ENCODE results near the gene NUP62. TPM values are rescaled to one million over a fixed set of nuclear protein-coding genes. Genes with fewer than 3 reads are reported as not detected.

NUP62 gene
- total RNA-seq, 1 donor from 2014 or later, result 18.1 TPM

- peak; percentile 91 to 94 for DNase-seq (ENCODE audit: low read depth in 2 of 2)
Observed at GRCh38 chr19:49866933-49867782, 62.1 kb downstream of the NUP62 start, which contains the start of gene PNKP. PNKP (minus strand) TSS chr19:49867576; CDS start chr19:49867204, 372 bp downstream.

DNA sequence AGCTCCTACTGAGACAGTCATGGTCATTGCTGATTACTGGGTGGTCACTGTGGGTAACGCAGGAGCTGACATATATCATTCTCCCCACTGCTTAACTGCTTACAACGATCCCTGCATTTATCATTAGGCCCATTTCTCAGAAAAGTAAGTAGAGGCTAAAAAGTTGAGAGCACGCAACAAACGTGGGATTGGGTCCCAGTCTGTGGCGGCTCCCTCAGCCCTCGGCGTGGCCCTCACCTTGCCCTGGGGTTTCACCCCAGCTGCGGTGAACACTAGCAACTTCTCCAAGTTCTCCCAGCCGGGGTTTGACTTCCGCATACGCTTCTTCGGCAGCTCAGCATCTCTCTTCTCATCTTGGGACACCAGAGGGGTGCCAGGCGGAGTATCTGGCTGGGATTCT is 64.4 kb downstream of the NUP62 start:
- DNase-seq (ENCODE audit: low read depth in 2 of 2), result no peak

- no peak for DNase-seq (ENCODE audit: low read depth in 2 of 2)
Observed at GRCh38 chr19:49863935-49864320, 65.4 kb downstream of the NUP62 start.

DNA sequence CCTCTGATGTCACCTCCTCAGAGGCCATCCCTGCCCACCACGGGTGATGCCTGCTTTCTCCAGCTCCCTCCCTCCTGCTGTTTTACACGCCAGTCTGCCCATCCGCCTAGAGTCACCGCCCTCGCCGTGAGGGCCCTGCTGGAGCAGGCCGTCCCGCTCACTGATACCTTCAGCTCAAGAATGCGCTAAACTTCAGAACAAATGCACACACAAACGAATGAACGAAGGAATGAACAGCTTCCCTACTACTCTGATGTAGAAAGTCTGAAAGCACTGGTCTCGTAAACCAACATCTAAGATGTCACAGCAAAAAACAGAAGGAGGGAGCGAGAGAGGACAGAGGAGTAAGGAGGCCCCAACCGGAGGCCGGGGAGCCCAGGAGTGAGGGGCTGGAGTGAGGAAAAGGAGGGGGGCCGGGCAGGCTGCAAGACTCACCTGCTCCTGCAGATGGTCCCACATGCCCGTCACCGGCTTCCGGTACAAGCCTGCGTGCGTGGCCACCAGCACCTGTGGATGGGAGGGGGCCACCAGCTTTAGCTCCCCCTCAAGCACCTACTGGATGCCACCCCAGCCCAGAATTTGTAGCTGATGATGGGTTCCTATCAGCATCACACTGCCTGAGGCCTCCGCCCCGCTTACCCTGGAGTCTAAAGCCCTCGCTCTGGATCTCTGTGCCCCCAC is 65.9 kb downstream of the NUP62 start:
- DNase-seq (ENCODE audit: low read depth in 2 of 2), result no peak

GRCh38 chr19:49862391-49863253 is 66.7 kb downstream of the NUP62 start:
- DNase-seq (ENCODE audit: low read depth in 2 of 2), result peak in 1 of 2 donors; percentile 42

DNA sequence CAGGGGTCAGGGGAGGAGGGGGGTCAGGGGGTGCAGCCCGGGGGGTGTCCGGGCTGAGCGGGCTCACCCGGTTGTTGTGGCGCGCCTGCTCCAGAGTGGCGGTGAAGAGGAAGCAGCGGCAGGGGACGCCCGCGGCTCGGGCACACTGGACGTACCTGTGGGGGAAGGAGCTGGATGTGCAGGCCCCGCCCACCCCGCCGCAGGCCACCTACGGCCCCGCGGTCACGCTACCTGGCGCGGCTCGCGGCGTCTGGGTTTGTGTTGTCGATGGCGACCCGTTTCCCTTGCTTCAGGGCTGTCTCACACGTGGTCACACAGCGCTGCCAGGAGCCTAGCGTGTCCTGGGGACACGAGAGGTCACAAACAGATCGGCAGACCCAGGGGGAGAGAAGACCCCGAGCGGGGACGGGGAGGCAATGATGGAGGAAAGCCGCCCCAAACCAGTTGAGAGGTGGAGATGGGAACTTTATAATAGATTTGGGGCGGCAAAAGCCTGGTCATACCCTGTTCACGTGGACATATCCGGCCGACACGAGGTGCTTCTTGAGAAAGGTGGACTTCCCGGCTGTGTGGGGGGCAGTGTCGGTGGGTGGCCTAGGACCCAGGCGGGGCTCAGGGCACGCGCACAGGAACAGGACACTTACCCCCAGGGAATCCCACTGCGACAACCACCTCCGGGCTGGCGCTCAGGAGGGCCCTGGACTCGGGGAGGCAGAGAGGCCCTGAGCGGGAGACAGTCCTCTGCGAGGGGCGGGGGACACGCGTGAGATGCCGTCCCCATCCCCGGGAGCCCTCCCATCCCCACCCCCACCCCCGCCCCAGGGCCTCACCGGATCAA is 67.5 kb downstream of the NUP62 start:
- DNase-seq (ENCODE audit: low read depth in 2 of 2), result no peak

- DNase-seq (ENCODE audit: low read depth in 2 of 2), result no peak
Observed at GRCh38 chr19:49861107-49861506, 68.2 kb downstream of the NUP62 start.

GRCh38 chr19:49860336-49861102 is 68.8 kb downstream of the NUP62 start:
- DNase-seq (ENCODE audit: low read depth in 2 of 2), result no peak

DNA sequence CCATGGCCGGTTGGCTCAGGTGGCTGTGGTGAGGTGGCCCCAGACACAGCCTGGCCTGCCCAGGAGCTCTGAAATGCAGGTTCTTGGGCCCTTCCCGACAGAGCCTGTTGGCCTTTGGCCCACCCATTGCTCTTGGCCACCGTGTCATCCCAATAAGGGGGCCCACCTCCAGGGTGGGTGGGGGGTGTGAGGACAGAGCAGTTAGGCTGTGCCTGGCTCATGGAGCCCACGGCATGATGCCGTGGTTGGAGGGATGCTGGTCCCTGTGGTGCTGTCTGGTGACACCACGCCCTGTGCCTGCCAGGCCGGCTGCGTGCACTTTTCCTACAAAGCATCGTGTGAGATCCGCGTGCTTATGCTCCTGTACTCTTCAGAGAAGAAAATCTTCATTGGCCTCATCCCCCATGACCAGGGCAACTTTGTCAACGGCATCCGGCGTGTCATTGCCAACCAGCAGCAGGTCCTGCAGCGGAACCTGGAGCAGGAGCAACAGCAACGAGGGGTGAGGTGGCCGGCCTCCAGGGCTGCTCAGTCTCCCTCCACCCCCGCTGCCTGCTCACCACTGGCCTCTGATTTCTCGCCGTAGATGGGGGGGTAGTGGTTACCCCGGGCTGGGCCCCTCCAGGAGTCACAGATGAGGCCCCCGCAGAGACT is 69.5 kb downstream of the NUP62 start:
- no peak for DNase-seq (ENCODE audit: low read depth in 2 of 2)

DNA sequence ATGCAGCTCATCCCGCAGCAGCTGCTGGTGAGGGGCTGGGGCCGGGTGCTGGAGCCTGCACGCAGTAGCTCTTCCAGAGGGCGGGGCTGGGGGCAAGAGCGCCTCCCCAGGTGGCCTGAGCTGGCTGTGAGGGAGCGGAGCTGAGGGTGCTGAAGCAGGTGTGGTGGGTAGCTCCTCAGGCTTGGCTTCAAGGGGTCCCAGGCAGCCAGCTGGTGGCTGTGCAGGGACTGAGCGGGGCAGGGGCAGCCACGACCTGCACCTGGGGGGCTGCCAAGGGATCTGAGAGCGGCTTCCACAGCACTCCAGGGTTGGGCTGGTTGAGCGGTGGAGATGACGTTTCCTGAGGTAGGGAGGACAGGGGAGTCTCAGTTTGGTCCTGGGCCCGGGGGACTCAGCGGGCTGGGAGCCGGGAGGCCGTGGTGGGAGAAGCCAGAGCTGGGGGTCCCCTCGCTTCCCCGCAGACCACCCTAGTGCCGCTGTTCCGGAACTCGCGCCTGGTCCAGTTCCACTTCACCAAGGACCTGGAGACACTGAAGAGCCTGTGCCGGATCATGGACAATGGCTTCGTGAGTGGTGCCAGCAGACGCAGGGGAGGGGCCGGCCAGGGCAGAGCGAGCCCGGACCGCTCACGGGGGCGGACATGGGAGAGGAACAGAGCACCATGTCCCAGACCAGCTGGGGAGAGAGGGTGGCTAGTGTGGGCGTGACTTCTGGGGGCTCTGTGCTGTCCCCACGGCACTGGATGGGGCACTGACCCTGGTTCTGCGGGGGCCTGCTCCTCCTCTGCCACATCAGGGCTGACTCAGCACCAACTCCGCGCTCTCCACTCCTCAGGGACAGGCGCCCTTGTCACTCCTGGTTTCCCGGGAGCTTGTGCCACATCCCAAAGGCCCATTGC is 71.0 kb downstream of the NUP62 start:
- DNase-seq (ENCODE audit: low read depth in 2 of 2), result no peak

GRCh38 chr19:49857838-49858087 is 71.5 kb downstream of the NUP62 start:
- DNase-seq (ENCODE audit: low read depth in 2 of 2), result no peak

DNA sequence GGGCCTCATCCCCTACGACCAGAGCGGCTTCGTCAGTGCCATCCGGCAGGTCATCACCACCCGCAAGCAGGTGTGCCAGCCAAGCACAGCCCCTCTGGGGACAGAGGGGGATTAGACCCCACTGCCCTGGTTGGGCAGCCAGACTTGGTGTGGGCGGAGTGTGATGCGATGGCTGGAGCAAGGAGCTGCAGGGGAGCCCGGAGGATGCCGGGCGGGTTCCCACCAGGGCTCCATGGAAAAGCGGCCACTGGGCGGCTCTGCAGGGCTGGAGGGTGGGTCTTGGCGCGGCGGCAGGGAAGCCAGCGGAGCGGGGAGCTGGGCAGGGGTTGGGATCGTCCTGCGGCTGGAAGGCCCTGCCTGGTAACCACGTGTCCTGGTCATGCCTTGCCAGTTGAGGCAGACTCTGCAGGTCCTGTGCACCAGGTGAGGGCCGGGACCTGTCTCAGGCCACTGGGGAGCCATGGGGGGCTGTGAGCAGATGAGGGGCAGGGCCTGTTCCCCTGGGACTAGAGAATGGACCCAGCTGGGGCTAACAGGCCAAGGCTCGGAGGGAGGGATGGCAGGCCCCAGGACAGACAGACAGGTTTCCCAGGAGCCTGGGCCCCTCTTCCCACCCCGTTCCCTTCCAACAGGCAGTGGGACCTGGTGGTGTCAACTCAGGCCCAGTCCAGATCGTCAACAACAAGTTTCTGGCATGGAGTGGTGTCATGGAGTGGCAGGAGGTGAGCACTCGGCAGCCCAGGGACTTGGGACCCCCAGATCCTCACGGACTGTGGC is 72.1 kb downstream of the NUP62 start:
- no peak for DNase-seq (ENCODE audit: low read depth in 2 of 2)

Other genes with a start within 250 kb of the NUP62 start
- gene ADM5, start 239.9 kb downstream of the NUP62 start, total RNA-seq, result 0.22 and 0.40 TPM in 2 replicates
- gene CPT1C, start 238.4 kb downstream of the NUP62 start, total RNA-seq, result 14.1 and 14.4 TPM in 2 replicates
- gene TSKS, start 166.2 kb downstream of the NUP62 start, total RNA-seq, result under 0.01 TPM in 2 replicates
- gene AP2A1, start 162.5 kb downstream of the NUP62 start, total RNA-seq, result 37.1 and 41.6 TPM in 2 replicates
- 11.6 and 14.3 TPM in 2 replicates for gene FUZ, start 116.2 kb downstream of the NUP62 start, total RNA-seq
- gene MED25, start 111.2 kb downstream of the NUP62 start, total RNA-seq, result 7.6 and 9.9 TPM in 2 replicates
- 42.1 and 49.6 TPM in 2 replicates for gene PTOV1, start 78.3 kb downstream of the NUP62 start, total RNA-seq
- gene PNKP, start 61.9 kb downstream of the NUP62 start, total RNA-seq, result 25.5 and 27.4 TPM in 2 replicates
- gene AKT1S1, start 52.1 kb downstream of the NUP62 start, total RNA-seq, result 5.7 and 8.1 TPM in 2 replicates
- gene TBC1D17, start 51.8 kb downstream of the NUP62 start, total RNA-seq, result 6.1 and 8.3 TPM in 2 replicates
- 0.40 and 1.7 TPM in 2 replicates for gene IL4I1, start 32.6 kb downstream of the NUP62 start, total RNA-seq
- gene ATF5, start 299 bp downstream of the NUP62 start, total RNA-seq, result 2.4 and 3.4 TPM in 2 replicates
- not detected in 2 replicates for gene SIGLEC11, start 31.7 kb upstream of the NUP62 start, total RNA-seq
- gene VRK3, start 95.9 kb upstream of the NUP62 start, total RNA-seq, result 13.7 and 18.3 TPM in 2 replicates
- gene ZNF473, start 96.5 kb upstream of the NUP62 start, total RNA-seq, result 3.7 and 4.6 TPM in 2 replicates
- not detected in 2 replicates for gene IZUMO2, start 233.8 kb upstream of the NUP62 start, total RNA-seq

All from lung microvascular endothelial cell (primary cell).